Measurements from ENCODE around the gene PLEKHA4.

GRCh38 chr19:48881741-48882657, 13.6 kb upstream of the PLEKHA4 start:
- TF ChIP-seq POLR2AphosphoS5 (IDR thresholded peaks at IDR 0.05) (no peak), CTCF (IDR thresholded peaks at IDR 0.05) (no peak)

All from breast epithelium (tissue), 3 donors.